B cell (primary cell): ENCODE measurements around the gene FOXO3.

Source experiments
- CTCF ChIP-seq: fragments of 200-600 bp; IDR thresholded peaks from one replicate; pipeline ENCODE4 v1.8.0; 2022; ENCODE audit warnings: antibody characterized with exemption, mild to moderate bottlenecking
- EZH2 ChIP-seq: IDR thresholded peaks from 2 replicates; pipeline ENCODE4 v1.6.1; 2012; ENCODE audit warnings: borderline replicate concordance, low read depth, mild to moderate bottlenecking, moderate library complexity, low read length; ENCODE audit not compliant: insufficient read depth, poor library complexity, severe bottlenecking

GRCh38 chr6:108730635-108731515, 170.2 kb downstream of the FOXO3 start:
- no peak for TF ChIP-seq CTCF
- TF ChIP-seq EZH2, result no peak
